22Rv1 (cell line): Measurements from ENCODE around the gene RTCA.
"Not testable (repeated sequence)": the region's sequence is repeated elsewhere in the genome, so short reads cannot be mapped to it uniquely, and the experiment has no call there.

ENCODE experiments used
- H3K27ac ChIP-seq: fragments of 450-650 bp; 2 replicates; pipeline ENCODE4 v1.5.1; 2017
- ZFX ChIP-seq: fragments of 450-650 bp; IDR thresholded peaks from 2 replicates; pipeline ENCODE4 v1.6.1; 2017; ENCODE audit warnings: antibody characterized with exemption, borderline replicate concordance
- TF ChIP-seq, protein P1 (sequence below): fragments of 450-650 bp; IDR thresholded peaks from 2 replicates; pipeline ENCODE4 v1.5.1; 2017; ENCODE audit warnings: mild to moderate bottlenecking

Gene RTCA

GRCh38 chr1:100279954-100280682 is 14.1 kb downstream of the RTCA start:
- no peak overlapping the region for H3K27ac ChIP-seq
- TF ChIP-seq, protein P1, sequence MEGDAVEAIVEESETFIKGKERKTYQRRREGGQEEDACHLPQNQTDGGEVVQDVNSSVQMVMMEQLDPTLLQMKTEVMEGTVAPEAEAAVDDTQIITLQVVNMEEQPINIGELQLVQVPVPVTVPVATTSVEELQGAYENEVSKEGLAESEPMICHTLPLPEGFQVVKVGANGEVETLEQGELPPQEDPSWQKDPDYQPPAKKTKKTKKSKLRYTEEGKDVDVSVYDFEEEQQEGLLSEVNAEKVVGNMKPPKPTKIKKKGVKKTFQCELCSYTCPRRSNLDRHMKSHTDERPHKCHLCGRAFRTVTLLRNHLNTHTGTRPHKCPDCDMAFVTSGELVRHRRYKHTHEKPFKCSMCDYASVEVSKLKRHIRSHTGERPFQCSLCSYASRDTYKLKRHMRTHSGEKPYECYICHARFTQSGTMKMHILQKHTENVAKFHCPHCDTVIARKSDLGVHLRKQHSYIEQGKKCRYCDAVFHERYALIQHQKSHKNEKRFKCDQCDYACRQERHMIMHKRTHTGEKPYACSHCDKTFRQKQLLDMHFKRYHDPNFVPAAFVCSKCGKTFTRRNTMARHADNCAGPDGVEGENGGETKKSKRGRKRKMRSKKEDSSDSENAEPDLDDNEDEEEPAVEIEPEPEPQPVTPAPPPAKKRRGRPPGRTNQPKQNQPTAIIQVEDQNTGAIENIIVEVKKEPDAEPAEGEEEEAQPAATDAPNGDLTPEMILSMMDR, result no peak
- no peak for TF ChIP-seq ZFX

DNA sequence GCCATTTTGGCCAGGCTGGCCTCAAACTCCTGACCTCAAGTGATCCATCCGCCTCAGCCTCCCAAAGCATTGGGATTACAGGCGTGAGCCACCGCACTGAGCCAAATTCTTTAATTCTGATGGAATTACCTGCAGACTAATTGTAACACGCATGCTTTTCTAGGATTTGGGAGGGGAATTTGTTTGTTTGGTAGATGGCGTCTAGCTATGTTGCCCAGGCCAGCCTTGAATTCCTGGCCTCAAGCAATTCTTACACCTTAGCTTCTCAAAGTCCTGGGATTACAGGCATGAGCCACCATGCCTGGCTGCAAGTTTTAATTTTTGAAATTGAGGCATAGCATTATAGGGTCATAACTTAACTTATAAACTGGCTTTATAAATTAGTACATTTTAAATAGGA is 18.6 kb downstream of the RTCA start:
- TF ChIP-seq, protein P1, result no peak
- no peak for TF ChIP-seq ZFX
- H3K27ac ChIP-seq, result no peak overlapping the region

DNA sequence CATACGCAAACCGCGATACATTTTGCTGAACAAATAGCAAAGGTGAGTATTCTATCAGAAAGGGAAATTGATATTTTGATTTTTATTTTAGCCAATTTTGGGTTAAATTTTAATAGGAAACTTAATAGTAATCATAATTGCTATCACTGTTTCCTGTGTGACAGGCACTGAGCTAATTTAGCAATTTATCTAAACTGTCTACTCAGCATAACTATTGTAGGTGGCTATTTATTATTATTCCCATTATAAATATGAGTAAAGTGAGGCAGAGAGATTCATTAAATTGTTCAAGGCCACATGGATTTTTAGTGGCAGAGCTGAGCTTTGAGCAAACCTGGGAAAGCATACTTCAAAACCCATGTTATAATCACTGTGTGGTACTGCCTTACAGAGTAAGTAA is 21.1 kb downstream of the RTCA start:
- H3K27ac ChIP-seq, result no peak overlapping the region
- TF ChIP-seq, protein P1, result no peak

- TF ChIP-seq, protein P1, result no peak
- no peak for TF ChIP-seq ZFX
- no peak overlapping the region for H3K27ac ChIP-seq
These were observed 24.3 kb downstream of the RTCA start for GRCh38 chr1:100290291-100290690.

GRCh38 chr1:100292711-100293110 is 26.7 kb downstream of the RTCA start:
- H3K27ac ChIP-seq, result no peak overlapping the region
- TF ChIP-seq, protein P1, result no peak
- TF ChIP-seq ZFX, result no peak

- no peak for TF ChIP-seq ZFX
- TF ChIP-seq, protein P1, result no peak
- H3K27ac ChIP-seq, result no peak overlapping the region
These were observed 30.1 kb downstream of the RTCA start for GRCh38 chr1:100296140-100296539.

GRCh38 chr1:100296997-100297396 is 31.0 kb downstream of the RTCA start:
- not testable (repeated sequence) for H3K27ac ChIP-seq

DNA sequence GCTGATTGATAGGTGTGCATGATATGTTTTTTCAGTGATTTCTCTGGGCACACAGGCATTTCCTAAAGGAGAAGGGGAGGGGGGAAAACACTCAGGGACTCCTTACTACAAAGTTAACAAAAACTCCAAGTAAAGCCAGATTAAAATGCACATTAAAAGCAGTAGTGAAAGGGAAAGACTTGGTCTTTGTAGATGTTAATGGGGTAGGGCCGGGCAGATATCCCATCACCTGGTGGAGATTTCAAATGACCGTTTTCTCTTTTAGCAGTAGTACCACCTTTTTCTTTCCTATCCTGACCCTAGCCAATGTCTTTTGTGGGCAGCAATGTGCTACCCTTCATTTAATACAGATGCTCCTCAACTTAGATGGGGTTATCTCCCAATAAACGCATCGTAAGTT is 32.5 kb downstream of the RTCA start:
- TF ChIP-seq, protein P1, result no peak
- no peak for TF ChIP-seq ZFX
- no peak overlapping the region for H3K27ac ChIP-seq
